Measurements from ENCODE around the gene GTF2A2. TPM values are rescaled to one million over a fixed set of nuclear protein-coding genes. Genes with fewer than 3 reads are reported as not detected.

GTF2A2 gene
- total and polyA plus RNA-seq, 4 donors: 11.7 to 101 (median 27.2) TPM

DNA sequence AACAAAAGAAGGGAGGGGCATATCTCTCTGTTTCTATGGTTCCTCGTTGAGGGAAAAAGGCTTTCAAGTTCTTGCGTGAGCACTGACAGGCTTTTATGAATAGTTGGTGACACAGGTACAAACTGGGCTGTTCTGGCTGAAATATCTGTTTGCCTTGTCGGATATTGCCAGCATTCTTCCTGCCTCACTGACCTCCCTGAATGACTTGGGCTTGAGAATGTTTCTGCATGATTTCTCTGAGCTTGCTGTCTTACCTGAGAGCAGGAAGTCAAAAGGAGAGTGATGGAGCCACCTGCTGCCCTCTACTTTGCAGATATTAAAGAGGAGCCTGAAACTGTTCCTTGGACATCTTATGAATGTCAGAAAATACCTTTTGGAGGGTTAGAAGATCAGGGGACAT lies 40.9 kb downstream of the GTF2A2 start (continued):
- no peak for TF ChIP-seq ATF3 (IDR thresholded peaks at IDR 0.05)
- TF ChIP-seq SP1 (IDR thresholded peaks at IDR 0.05): no peak
- no peak for TF ChIP-seq CTCF (IDR thresholded peaks at IDR 0.05; ENCODE audit: low read depth, low read length, missing input control)
- no peak for TF ChIP-seq RXRA (IDR thresholded peaks at IDR 0.05)

DNA sequence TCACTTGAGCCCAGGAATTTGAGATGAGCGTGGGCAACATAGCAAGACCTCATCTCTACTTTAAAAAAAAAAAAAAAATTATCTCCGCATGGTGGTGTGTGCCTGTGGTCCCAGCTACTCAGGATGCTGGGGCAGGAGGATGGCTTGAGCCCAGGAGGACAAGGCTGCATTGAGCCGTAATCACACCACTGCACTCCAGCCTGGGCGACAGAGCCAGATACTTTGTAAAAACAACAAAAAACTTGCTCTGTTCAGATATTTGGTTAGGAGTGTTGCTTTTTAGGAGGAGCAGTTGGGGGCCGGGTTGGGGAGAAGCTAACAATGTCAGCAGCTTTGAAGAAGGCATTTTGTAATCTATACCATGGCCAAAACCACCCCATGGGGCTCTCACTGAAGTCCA lies 41.7 kb downstream of the GTF2A2 start:
- Histone ChIP-seq H3K9ac (ENCODE audit: low read depth in 1 of 2, low read length in 2 of 2) (no peak overlapping the region), H3K9me3 (ENCODE audit: control insufficient read depth in 4 of 4, low read length in 3 of 4) (no peaks in the 10 kb centered on the region), H3K27me3 (ENCODE audit: control insufficient read depth in 4 of 4, insufficient read depth in 4 of 4, low read length in 3 of 4) (peaks cover 0 to 4% (median 0%) of the 10 kb centered on the region in 4 donors), H3K27ac (ENCODE audit: low read depth in 1 of 2, low read length in 2 of 2) (no peak overlapping the region), H3K4me1 (ENCODE audit: control insufficient read depth in 4 of 4, insufficient read depth in 4 of 4, low read length in 3 of 4) (peaks cover 0 to 3% (median 1%) of the 10 kb centered on the region in 4 donors), H3K36me3 (ENCODE audit: control insufficient read depth in 4 of 4, insufficient read depth in 3 of 4, low read depth in 1 of 4, low read length in 3 of 4) (no peaks in the 10 kb centered on the region), H3K4me3 (ENCODE audit: low read depth in 1 of 3, low read length in 3 of 3) (no peak overlapping the region)
- DNase-seq (ENCODE audit: low spot score): no peak
- WGBS: 91% methylated on average over 5 of the region's 5 CpGs
- TF ChIP-seq GABPA (IDR thresholded peaks at IDR 0.05 in 1 of 2, conservative IDR thresholded peaks at IDR 0.05 in 1 of 2) (no peak), YY1 (IDR thresholded peaks at IDR 0.05) (no peak), JUND (IDR thresholded peaks at IDR 0.05) (no peak), HNF4A (conservative IDR thresholded peaks at IDR 0.05) (no peak), SP1 (IDR thresholded peaks at IDR 0.05) (no peak), HNF4G (IDR thresholded peaks at IDR 0.05) (no peak), CTCF (IDR thresholded peaks at IDR 0.05; ENCODE audit: low read depth, low read length, missing input control) (no peak), FOXA2 (IDR thresholded peaks at IDR 0.05) (no peak), REST (IDR thresholded peaks at IDR 0.05) (no peak), TAF1 (conservative IDR thresholded peaks at IDR 0.05) (no peak), EGR1 (IDR thresholded peaks at IDR 0.05; ENCODE audit: low read depth in 2 of 2) (no peak), ATF3 (IDR thresholded peaks at IDR 0.05) (no peak), FOXA1 (IDR thresholded peaks at IDR 0.05) (no peak), RAD21 (IDR thresholded peaks at IDR 0.05) (no peak), NR2F2 (IDR thresholded peaks at IDR 0.05) (no peak), RXRA (IDR thresholded peaks at IDR 0.05) (no peak), ZBTB33 (IDR thresholded peaks at IDR 0.05) (no peak)
- TF ChIP-seq, protein P1, sequence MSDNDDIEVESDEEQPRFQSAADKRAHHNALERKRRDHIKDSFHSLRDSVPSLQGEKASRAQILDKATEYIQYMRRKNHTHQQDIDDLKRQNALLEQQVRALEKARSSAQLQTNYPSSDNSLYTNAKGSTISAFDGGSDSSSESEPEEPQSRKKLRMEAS (IDR thresholded peaks at IDR 0.05): no peak

All from liver (tissue), 9 donors.